Epidermal melanocyte (primary cell): Measurements from ENCODE around the gene CREB3L2.

Source experiments
- DNase-seq: peaks from one replicate; pipeline ENCODE4 v3.0.0; 2011; ENCODE audit warnings: low spot score; ENCODE audit not compliant: insufficient read length

CREB3L2 gene

DNA sequence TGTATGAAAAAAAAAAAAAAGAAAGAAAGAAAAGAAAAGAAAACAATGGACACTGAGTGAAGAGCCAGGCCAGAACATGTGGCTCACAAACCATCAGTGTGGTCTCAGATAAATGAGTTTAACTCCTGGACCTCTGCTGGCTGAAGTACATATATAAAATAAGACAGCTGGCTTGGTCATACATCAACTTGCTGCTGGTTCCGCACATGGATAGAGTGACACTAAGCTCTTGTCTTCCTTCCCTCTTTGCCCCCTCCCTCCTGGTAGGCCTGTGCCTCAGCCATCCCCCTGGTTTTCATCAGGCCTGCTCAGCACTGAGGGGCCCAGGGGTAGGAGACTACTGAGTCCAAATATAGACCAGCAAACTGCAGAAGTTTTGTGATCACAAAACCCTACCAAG is 97.1 kb downstream of the CREB3L2 start:
- DNase-seq = no peak

DNA sequence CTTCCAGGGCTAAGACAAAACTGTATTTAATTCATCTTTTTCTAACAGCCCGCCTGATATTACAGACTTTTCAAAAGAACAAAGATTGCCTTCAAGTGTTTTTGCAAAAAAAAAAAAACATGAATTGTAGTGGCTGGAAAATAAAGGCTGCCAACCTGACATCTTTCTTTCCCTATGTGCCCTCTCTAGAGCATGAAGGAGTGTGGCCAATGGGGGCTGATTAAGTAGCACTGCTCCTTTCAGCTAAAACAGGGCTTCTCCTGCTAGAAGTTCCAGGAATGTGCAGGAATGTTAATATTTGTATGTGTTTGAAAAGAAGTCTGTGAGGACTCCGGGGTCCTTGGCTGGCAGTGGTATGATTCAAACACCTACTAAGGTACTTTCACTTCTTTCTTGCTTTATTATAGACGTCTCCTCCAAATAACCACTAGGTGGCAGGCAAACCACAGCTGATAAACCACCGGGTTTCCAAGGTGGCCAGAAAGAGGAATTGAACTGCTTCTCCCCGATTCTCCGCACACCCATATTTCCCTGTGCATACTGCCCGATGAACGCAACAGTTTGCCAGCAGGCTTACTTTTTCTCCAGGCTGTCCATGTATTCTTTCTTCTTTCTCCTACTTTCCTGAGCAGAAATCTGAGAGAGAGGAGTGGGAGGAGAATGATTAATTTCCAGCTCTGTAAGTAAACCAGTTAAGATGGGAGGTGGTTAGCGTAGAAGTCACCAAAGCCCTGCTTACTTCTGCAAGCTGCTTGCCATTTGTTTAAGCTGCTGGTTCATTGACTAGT is 98.3 kb downstream of the CREB3L2 start:
- DNase-seq = no peak

DNA sequence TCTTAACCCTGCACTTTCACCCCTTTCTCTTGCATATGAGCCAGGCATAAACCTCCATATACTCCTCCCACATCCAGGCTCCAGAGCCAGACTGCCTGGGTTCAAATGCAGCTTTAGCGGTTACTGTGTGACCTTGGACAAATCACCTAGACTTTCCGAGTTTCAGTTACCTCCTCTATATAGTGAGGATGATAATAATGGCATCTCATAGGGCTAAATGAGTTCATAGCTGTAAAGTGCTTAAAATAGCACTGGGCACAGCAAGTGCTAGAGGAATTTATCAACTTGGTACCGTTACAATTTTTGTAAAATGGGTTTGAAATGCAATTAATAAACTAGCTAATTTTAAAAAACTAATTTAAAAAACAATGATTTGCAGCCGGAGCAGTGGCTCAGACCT is 101.7 kb downstream of the CREB3L2 start:
- DNase-seq = no peak

DNA sequence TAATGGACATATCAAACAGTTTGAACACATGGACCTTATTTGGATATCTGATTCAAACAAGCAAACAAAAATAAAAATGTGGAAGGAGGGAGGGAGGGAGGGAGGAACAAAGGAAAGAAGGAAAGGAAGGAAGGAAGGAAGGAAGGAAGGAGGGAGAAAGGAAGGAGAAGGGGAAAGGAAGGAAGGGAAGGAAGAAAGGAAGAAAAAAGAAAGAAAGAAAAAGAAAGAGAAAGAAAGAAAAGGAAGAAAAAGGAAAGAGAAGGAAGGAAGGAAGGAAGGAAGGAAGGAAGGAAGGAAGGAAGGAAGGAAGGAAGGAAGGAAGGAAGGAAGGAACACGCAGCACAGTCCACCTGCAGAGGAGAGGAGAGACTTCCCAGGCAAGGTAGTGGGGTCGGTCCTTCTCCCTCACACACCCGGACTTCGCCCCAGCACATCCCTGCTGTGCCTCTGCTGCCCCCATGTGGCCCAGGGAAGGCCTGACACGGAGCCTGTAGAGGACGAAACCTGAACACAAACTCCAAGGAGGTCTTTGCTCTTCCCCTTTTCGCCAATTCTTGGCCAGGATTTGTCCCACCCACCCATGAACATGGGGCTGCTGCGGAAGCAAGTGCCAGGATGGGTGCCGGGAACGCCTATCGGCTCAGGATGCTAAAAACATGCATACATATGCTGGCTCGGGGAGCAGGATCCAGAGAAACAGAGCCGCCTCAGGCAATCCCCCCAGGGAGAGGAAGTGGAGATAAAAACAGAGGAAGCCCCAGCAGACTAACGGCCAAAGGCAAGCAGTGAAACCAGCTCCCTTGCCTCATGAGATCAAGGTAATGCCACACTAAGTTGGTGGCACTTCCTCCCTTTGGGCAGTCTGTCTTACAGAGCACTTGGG is 102.8 kb downstream of the CREB3L2 start:
- no peak for DNase-seq

DNA sequence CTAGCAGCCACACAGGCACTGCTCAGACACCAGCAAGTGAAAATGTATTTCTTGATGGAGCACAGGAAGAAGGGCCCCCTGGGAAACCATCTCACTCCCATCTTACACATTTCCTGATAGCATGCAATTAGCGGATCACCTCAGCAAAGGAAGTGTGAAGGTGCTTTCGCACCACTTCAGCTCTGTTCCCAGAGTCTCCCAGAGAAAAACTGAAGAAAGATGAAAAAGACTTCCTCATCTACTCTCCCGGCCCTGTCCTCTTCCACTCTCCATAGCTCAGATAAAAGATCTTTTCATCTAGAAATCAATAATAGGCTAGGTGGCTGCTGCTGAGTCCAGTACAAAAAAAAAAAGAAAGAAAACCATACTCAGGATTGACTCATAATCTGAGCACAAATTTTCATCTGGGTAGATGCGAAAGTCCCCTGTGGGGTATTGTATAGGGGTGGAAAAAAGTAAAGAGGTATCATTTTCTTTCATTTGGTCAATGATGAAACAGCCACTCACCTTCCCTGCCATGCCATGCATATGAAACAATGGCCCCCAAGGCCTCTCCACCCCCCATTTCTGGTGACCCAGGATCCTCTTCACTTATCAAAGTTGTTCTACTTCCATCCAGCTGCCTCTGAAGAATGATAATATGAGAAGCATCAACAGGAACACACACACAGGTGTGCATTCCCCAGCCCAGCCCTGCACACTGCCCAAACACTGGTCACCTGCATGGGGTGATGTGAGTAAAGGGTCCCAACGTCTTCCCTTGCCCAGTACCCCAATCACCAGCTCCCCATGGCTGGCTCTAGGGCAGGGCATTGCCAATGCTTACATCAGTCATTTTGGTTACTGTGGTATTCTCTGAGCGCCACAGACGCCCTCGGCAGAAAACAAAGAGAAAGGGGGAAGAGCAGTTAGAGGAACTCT is 106.3 kb downstream of the CREB3L2 start:
- no peak for DNase-seq

DNA sequence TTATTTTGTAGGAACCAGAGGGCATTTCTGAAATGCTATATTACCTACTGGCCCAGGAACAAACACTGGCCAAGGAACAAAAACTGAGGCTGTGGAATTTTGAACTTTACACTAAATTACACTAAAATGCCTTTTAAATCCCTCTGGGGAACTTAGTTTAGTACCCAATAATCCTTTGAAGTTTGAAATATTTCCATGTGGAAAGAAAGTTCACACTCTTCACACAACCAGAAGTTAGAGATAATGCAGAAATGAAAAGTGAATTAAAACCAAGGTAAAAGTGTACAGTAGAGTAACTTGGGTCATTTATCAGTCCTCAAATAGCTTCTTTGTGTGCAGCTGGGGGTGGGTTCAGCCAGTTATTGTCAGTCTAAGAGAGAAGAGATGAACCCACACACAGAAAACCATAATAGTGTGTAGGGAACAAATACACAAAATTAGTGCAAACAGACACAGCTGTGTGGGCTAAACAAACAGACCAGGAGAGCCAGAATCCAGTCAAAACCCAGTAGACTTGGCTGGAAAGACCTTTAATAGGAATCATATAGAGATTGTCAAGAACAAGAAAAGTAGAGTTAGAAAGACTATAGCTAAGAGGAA is 108.6 kb downstream of the CREB3L2 start:
- no peak for DNase-seq

DNA sequence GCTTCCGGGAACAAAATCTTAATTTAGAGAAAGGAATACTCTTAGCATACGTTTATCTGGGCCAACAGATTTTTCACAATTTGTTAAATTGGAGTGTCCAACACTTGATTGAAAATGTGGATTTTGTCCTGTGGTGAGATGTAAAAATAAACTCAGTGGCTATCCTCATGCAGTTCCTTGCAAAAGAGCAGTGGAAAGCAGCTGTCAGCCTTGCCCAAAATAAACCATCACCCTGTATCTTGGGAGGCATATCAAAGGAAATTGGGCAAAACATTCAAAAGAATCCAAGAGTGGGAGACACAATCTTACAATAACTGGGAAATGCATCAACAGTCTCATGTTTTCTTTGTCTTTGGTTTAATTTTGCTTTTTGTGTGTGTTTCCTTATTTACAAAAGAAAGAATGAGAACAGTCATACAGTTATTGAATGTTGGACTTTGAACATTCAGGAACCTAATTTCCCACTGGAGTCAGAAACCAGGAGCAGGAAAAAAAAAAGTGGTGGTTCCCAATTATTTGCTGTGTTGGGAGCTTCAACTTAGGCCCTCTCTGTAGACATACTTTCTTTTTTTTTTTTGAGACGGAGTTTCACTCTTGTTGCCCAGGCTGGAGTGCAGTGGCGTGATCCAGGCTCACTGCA is 110.8 kb downstream of the CREB3L2 start:
- no peak for DNase-seq

DNA sequence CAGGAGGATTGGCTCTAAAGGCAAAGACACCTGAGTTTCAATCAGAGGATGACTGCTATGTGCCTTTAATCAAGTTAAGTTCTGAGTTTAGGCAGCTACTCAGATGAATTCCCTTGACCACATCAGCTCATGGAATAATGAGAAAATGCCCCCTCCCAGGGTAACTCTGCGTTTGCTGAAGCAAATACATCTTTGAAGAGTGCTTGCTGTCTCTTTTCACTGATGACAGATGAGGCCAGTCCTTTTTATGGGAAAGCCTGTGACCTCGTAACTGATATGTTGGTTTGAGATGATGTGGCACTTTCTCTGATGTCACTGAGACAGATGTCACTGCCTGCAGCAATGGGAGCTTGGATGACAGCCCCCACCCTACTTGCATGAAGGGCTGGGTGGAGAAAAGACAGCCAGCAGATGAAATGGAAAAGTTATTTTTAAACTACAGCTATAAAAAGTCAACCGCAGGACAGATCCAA is 111.4 kb downstream of the CREB3L2 start:
- no peak for DNase-seq

DNA sequence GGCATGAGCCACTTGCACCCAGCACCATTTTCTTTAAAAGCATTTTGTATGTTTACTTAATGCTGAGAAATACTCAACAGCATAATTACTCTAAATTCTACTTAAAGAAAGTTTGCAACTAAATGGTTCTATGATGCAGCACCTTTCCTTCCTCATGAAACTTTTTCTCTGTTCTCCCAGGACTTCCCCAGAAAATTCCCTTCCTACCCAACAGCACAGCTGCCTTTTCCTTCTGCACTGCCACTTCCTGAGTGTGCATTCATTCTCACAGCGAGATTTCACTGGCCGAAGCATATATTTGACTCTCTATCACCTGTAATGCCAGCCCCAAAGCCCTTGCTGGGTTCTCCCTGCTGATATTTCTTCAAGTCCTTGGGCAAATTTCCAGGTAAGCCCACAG is 113.6 kb downstream of the CREB3L2 start:
- no peak for DNase-seq

DNA sequence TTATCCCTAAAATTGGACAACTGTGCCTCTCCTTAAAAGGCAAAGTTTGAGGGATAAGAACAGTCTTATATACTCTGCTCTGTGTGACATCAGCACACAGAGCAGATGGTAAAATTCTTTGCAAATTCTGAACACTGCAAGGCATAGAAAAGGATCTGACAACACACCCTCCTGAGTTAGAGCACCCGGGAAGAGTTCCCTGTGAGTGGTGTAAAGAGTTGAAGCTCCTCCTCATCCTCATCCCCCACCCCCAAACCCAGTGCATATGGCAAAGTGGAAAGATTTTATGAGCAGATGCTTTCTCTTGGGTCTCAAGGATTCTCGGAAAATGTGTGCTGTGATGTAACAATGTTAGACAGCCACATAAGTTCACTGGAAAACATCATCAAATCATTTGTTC is 115.1 kb downstream of the CREB3L2 start:
- no peak for DNase-seq

DNA sequence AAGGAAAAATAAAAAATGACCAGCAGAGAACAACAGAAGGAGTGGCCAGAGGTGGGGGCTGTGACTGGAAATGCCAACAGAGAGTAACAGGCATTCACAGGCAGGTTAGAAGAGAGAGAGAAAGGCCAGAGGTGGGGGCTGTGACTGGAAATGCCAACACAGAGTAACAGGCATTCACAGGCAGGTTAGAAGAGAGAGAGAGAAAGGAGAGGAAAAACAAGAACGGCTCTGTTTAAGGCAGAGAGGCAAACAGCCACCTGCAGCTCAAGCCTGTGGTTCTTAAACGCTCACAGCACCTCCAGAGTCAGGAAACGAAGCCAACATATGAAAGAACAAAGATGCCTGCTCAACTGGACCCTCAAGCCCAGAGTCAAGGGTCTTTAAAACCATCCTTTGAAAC is 115.6 kb downstream of the CREB3L2 start:
- no peak for DNase-seq

DNA sequence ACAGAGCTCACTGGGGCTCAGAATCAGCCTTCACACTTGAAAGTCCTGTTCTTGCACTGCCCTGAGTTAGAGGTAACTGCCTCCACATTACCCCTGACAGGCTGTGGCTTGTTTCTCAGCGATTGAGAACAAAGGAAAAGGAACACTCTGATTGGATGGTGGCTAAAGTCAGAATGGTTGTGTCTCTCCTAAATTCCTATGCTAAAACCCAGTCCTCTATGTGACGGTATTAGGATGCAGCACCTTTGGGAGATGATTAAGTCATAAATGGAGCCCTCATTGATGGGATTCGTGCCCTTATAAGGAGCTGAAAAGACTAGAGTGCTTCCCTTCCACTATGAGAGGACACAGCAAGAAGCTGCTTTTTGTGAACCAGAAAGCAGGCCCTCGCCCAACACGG is 116.2 kb downstream of the CREB3L2 start:
- DNase-seq = no peak

DNA sequence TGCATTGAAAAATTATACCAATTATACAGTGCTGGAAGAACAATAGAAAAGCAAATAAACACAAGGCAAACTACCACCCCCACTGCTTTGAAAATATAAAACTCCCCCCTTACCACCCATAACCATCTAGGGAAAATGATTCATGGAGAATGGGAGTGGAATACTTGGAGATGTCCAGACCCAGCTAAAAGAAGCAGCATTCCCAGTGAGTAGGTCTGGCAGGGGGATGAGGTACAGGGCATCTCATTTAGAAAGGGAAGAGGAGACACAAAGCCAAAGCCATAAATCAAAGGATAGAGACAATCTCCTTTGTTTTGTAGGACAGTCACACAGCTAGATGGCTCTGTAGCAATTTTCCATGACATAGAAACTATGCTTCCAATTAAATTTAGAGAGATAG is 119.1 kb downstream of the CREB3L2 start:
- no peak for DNase-seq

DNA sequence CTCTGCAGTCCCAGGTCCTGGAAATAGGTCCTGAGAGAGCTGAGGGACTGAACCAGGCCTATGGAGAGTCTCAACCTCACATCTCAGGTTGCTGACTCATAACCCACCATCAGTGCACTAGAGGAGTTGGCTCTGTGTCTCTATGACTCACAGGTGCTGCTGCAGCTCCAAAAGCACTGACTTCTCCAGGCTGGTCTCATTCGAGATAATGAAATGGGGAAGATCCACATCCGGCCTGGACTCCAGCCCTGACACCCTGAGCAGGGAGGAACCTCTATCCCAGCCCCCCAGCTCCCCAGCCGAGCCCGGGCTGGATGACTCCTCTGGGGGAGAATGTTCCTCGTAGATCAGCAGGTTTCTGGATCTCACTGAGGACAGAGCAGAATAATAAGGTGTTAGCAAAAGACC is 119.6 kb downstream of the CREB3L2 start:
- DNase-seq = no peak

DNA sequence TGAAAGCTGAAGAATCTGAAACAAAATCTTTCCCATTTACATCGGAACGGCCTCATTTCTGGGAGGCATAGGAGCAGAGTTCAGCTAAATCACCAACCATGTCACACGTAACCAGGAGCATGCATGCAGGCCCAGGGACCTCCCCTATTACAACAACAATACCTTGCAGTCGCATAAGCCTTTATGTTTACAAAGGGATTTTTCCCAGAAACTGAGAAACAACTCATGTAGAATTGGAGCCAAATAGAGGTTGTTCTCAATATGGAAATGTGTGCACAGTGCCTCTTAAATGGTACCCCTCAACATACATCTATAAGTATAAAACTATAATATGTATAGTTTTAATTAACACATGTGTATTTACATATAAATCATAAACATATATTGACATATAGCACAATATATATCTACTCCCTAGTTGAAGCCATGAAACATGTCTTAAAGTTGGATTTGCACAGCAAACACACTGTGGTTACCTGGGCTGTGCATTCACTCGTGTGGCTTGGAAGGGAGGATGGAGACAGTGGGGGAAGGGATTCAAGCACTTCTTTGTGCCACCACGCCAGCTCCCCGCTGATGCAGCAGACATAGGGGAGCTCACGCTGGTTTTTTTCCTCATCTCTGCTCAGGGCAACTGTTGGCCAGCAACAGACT is 120.2 kb downstream of the CREB3L2 start:
- no peak for DNase-seq

DNA sequence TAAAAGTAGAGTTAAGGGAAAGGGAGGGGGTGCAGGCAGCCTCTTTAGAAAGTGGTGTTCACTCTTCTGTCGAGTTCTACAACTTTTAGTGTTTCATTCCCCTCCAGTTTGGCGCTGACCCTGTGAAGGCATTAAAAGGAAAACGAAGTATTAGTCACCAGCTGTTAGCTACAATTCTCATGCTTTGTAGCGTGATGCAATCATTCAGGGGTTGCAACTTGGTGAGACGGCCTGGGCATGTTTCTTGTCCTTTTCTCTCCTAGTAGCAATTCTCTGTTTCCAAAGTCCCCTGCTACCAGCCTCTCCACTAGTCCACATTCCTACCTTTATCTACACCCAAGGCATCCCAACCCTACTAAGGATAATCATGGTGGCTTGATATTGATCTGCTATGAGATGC is 121.5 kb downstream of the CREB3L2 start:
- no peak for DNase-seq

DNA sequence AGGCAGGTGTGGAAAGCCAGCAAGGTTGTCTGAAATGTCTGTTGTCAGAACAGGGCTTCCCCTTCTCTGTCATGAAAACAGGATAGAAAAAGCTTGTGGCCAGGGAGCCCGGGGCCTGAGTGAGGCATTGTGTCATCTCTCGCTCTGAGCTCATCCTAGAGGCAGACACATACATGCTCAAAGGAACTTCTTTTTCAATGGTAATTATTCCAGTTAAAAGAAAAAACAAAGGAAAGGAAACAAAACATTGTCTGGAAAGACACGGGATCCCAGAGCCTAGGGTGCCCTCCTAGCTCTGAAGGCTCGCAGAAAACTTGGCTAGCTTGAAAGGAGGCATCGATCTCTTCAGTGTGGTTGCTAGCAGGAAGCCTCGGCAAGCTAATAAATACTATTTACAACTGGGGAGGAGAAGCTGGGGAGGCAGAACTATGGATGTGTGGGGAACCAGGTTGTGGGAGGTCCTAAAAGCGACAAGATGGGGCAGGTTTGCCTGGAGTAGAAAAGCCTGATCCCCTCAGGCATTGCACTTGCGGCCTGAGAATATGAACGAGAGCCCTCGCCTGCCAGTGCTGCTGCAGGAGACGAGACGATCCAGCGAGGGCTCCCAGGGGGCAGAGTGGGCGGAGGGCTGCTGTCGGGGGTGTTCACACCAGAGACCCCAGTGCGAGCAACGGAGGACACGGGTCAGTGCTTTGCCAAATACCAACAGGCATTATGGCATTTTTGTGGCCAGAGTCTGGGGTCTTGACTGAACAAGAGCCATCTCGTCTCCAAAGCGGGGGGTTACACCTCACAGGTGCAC is 122.3 kb downstream of the CREB3L2 start:
- DNase-seq = no peak

DNA sequence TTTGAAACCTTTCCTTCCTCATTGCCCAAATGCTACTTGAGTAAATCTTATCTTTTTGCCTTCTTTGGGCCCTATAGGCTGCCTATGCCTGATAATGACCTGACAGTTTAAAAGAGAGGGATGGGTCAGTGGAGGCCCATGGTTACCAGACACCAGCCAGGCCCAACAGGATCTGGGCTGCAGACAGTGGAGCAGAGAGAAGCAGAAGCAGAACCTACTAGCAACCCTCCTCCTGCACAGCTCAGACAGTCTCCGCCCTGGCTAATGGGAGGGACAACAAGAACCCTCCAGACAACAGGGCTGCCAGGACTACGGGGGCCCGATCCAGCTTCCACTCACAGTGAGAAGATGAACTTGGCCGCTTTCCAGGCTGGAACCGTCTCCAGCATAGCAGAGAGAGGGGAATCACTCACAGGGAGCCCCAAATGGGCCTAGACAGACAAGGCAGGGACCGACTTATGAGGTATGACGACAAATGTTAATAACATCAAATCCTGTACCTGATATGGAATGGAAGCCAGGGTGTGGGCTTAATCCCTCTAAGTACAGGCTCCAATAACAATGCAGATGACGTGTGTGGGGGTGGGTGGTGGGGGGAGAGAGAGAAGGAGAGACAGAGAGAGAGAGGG is 123.4 kb downstream of the CREB3L2 start:
- no peak for DNase-seq
